RWPE1 (cell line): ENCODE data around the gene EVX1.

Source experiments
- CTCF ChIA-PET: fragments of 350-600 bp; sonication (Branson Sonifier 250); formaldehyde crosslinking; extraction: SDS; loops from one replicate; lab custom pipeline; 2021; lab: Yijun Ruan, JAX
- POLR2A ChIA-PET: fragments of 400-600 bp; formaldehyde crosslinking; extraction: SDS; loops from one replicate; lab custom pipeline; 2020; ENCODE audit warnings: antibody characterized with exemption; ENCODE audit not compliant: low non-redundant PET; lab: Yijun Ruan, JAX
- DNase-seq: peaks from one replicate; pipeline ENCODE4 v3.0.0; 2012; ENCODE audit warnings: low spot score
- H3K27ac ChIP-seq: fragments of 450-650 bp; 2 replicates; pipeline ENCODE4 v1.5.1; 2017
- CTCF ChIP-seq: fragments of 450-650 bp; conservative IDR thresholded peaks from 2 replicates; pipeline ENCODE4 v1.5.1; 2017; ENCODE audit warnings: low read depth, mild to moderate bottlenecking

EVX1 gene

GRCh38 chr7:27200761-27201579 lies 41.6 kb upstream of the EVX1 start:
- H3K27ac ChIP-seq: peak overlapping the region; percentile 90
- POLR2A ChIA-PET: interaction anchor here (0.6 kb wide), 1 partner anchor 230 kb away, joined by 3 read pairs; no protein-coding TSS in a partner anchor
- TF ChIP-seq CTCF: no peak; the same call in 1 of the 2 replicates
- no peak for DNase-seq
- CTCF ChIA-PET: interaction anchor here (0.6 to 1.3 kb wide), 3 partner anchors 376 to 720 kb away, joined by 3 read pairs; no protein-coding TSS in a partner anchor

DNA sequence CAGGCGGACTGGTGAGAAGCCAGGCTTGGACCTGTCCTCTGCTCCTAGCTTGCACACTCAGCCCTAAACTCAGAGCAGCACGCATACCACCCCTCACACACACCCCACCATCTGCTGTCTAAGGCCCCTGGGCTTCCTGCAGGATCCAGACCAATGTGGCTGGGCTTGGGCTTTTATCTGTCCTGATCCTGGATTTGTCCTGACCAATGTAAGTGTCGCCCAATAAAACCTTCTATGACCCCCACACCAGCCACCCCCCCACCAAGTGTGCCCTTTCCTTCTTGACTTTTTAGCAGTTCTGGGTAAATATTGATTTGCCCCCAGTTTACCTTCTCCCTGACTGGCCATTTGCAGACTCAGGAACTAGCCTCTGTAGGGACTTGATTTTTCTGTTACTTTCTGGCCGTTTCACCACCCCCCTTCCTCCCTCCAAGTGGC lies 41.0 kb upstream of the EVX1 start:
- peak overlapping the region; percentile 90 for H3K27ac ChIP-seq
- no peak for DNase-seq
- ChIA-PET POLR2A (interaction anchor here (0.6 kb wide), 1 partner anchor 539 kb away, joined by 3 read pairs; no protein-coding TSS in a partner anchor), CTCF (no interaction called here)
- no peak for TF ChIP-seq CTCF

GRCh38 chr7:27202018-27202861 lies 40.4 kb upstream of the EVX1 start:
- POLR2A ChIA-PET: interaction anchor here (0.6 kb wide), 1 partner anchor 539 kb away, joined by 3 read pairs; no protein-coding TSS in a partner anchor
- no peak for TF ChIP-seq CTCF
- peak overlapping the region; percentile 90 for H3K27ac ChIP-seq
- DNase-seq: no peak
- CTCF ChIA-PET: interaction anchor here (1.0 kb wide), 1 partner anchor 818 kb away, joined by 3 read pairs; no protein-coding TSS in a partner anchor

- TF ChIP-seq CTCF: no peak
- CTCF ChIA-PET: interaction anchor here (1.0 kb wide), 1 partner anchor 818 kb away, joined by 3 read pairs; no protein-coding TSS in a partner anchor
- H3K27ac ChIP-seq: no peak overlapping the region; the same call in 1 of the 2 replicates
- POLR2A ChIA-PET: no interaction called here
- DNase-seq: no peak
Measured at GRCh38 chr7:27202862-27203134, 39.8 kb upstream of the EVX1 start.

DNA sequence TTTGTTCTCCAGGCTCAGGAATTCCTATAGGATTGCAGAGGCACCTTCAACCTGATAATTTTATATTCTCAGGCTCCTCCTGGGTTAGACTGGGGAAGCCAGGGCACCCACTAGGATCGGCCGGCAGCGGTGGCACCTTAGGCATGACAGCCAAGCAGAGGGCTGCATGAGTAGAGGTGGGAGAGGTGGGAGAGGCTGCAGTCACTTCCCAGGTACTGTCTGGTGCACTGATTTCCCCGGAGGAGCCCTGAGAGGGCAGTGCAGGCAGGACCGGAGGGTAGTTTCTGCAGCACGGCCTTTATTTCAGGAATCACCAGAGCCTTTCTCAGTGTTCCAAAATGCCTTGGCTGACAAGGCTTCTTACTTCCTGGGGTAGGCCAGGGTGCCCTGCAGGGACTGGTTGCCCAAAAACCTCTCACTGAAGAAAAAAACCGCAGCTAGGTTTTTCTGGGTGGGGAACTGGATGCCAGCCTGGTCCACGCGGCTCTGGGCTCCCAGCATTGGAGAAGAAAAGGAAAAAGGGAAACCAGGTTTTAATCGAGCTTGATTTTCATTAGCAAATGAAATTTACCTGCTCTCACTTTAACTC lies 39.1 kb upstream of the EVX1 start:
- TF ChIP-seq CTCF: no peak
- peak overlapping the region; percentile 58 for H3K27ac ChIP-seq
- no peak for DNase-seq
- ChIA-PET POLR2A (no interaction called here), CTCF (no interaction called here)
